Liver (tissue), 3 donors: ENCODE data around the gene METTL17.

Experiments used
- CTCF ChIP-seq: fragments of 150-350 bp; IDR thresholded peaks from 2 replicates; pipeline ENCODE4 v1.5.1; 2017; ENCODE audit warnings: improper control_type of control experiment, low read depth, low read length; ENCODE audit not compliant: missing input control
- FOXA1 ChIP-seq: IDR thresholded peaks from 2 replicates; pipeline ENCODE4 v1.6.1; 2016; ENCODE audit warnings: antibody characterized with exemption
- GABPA ChIP-seq, 2 donors: IDR thresholded peaks in 1 of 2; conservative IDR thresholded peaks in 1 of 2; 2 replicates each; pipeline ENCODE4 v1.6.1; 2016; ENCODE audit warnings: antibody characterized with exemption in 2 of 2, mild to moderate bottlenecking in 1 of 2, moderate library complexity in 1 of 2
- HNF4G ChIP-seq: IDR thresholded peaks from 2 replicates; pipeline ENCODE4 v1.6.1; 2016; ENCODE audit warnings: antibody characterized with exemption
- JUND ChIP-seq, 2 donors: IDR thresholded peaks; 2 replicates each; pipeline ENCODE4 v1.6.1; 2016; ENCODE audit warnings: antibody characterized with exemption in 2 of 2
- MAX ChIP-seq: IDR thresholded peaks from 2 replicates; pipeline ENCODE4 v1.6.1; 2016; ENCODE audit warnings: antibody characterized with exemption
- NR2F2 ChIP-seq: IDR thresholded peaks from 2 replicates; pipeline ENCODE4 v1.6.1; 2016; ENCODE audit warnings: antibody characterized with exemption
- TAF1 ChIP-seq: conservative IDR thresholded peaks from 2 replicates; pipeline ENCODE4 v1.6.1; 2016; ENCODE audit warnings: antibody characterized with exemption, mild to moderate bottlenecking
- YY1 ChIP-seq: IDR thresholded peaks from 2 replicates; pipeline ENCODE4 v1.6.1; 2016; ENCODE audit warnings: antibody characterized with exemption, mild to moderate bottlenecking
- donor health status: healthy.
- donor health status: healthy.

- TF ChIP-seq CTCF (no peak), FOXA1 (no peak), GABPA (IDR thresholded peaks at IDR 0.05 in 1 of 2, conservative IDR thresholded peaks at IDR 0.05 in 1 of 2) (no peak), JUND (IDR thresholded peaks at IDR 0.05) (no peak), YY1 (no peak), NR2F2 (no peak), MAX (no peak), TAF1 (no peak), HNF4G (no peak)
Observed at GRCh38 chr14:21026988-21027315, 37.2 kb downstream of the METTL17 start.
